Mesendoderm (in vitro differentiated cells): Measurements from ENCODE around the gene SH3GL3.
A peak's percentile ranks its signal among the peaks of the same experiment; 100 is the strongest.

ENCODE experiments used
- DNase-seq: peaks from one replicate; pipeline ENCODE4 v3.0.0; 2013
- H2AK5ac ChIP-seq: 2 replicates; pipeline ENCODE4 v1.6.1; 2013; ENCODE audit warnings: low read length, inconsistent platforms
- H2BK120ac ChIP-seq: 2 replicates; pipeline ENCODE4 v1.6.1; 2013; ENCODE audit warnings: low read depth, mild to moderate bottlenecking, low read length, moderate library complexity, mixed read lengths
- H2BK15ac ChIP-seq: replicated peaks from 2 replicates; pipeline ENCODE4 v1.6.1; 2013; ENCODE audit warnings: low read depth, mild to moderate bottlenecking, moderate library complexity
- H2BK5ac ChIP-seq: 2 replicates; pipeline ENCODE4 v1.6.1; 2013; ENCODE audit warnings: low read length, inconsistent platforms
- H3K18ac ChIP-seq: 2 replicates; pipeline ENCODE4 v1.6.1; 2013; ENCODE audit warnings: mild to moderate bottlenecking, low read length, mixed read lengths
- H3K23ac ChIP-seq: one replicate; pipeline ENCODE4 v1.6.1; 2013; ENCODE audit warnings: low read length
- H3K27ac ChIP-seq: 2 replicates; pipeline ENCODE4 v1.5.1; 2013; ENCODE audit warnings: low read depth, mild to moderate bottlenecking, inconsistent platforms, low read length, moderate library complexity
- H3K27me3 ChIP-seq: 2 replicates; pipeline ENCODE4 v1.6.1; 2013; ENCODE audit warnings: low read length, control low read depth, mild to moderate bottlenecking, inconsistent platforms; ENCODE audit not compliant: insufficient read depth, poor library complexity
- H3K36me3 ChIP-seq: 2 replicates; pipeline ENCODE4 v1.6.1; 2013; ENCODE audit warnings: low read length, inconsistent platforms; ENCODE audit not compliant: control insufficient read depth, insufficient read depth
- H3K4ac ChIP-seq: one replicate; pipeline ENCODE4 v1.6.1; 2013; ENCODE audit warnings: low read depth, mild to moderate bottlenecking, low read length, moderate library complexity
- H3K4me1 ChIP-seq: 2 replicates; pipeline ENCODE4 v1.6.1; 2013; ENCODE audit warnings: low read depth, low read length, inconsistent platforms; ENCODE audit not compliant: control insufficient read depth
- H3K4me2 ChIP-seq: 2 replicates; pipeline ENCODE4 v1.6.1; 2013; ENCODE audit warnings: low read length
- H3K4me3 ChIP-seq: 2 replicates; pipeline ENCODE4 v1.5.1; 2013; ENCODE audit warnings: mild to moderate bottlenecking, low read length
- H3K56ac ChIP-seq: one replicate; pipeline ENCODE4 v1.6.1; 2013; ENCODE audit warnings: low read length
- H3K79me1 ChIP-seq: 2 replicates; pipeline ENCODE4 v1.6.1; 2013; ENCODE audit warnings: low read length, inconsistent platforms
- H3K79me2 ChIP-seq: 2 replicates; pipeline ENCODE4 v1.6.1; 2013; ENCODE audit warnings: mild to moderate bottlenecking, low read length; ENCODE audit not compliant: control insufficient read depth, insufficient read depth
- H3K9ac ChIP-seq: 2 replicates; pipeline ENCODE4 v1.6.1; 2013; ENCODE audit warnings: low read length, inconsistent platforms
- H4K5ac ChIP-seq: one replicate; pipeline ENCODE4 v1.6.1; 2013; ENCODE audit warnings: low read length
- H4K8ac ChIP-seq: one replicate; pipeline ENCODE4 v1.6.1; 2013; ENCODE audit warnings: low read depth, mild to moderate bottlenecking, control low read depth, low read length, moderate library complexity
- WGBS: extraction: QIAGEN DNeasy Blood & Tissue Kit; methylation state at CpG from one replicate; pipeline ENCODE4 v1.1.7; 2013; ENCODE audit warnings: low lambda C conversion rate, missing lambda C conversion rate; ENCODE audit not compliant: insufficient coverage; ENCODE audit errors: extremely low coverage; 5-methylcytosine and 5-hydroxymethylcytosine counted together

SH3GL3 gene

DNA sequence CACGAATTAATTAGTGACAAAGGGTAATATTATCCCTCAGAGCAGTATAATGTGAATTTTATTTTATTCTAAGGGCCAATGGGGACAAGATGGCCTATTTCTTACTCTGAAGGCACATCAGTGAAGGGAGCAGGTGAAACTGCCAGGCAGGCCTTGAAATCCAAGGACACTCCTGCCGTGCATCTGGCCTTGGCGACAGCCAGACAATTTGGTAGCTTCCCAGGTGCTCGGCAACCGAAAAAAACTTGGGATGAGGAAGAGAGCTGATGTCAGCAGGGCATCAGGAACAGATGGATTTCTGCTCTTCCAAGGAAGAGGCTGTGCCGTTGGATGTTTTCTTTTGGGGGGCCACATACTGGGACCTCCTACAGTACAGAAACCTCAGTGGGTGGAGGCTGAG lies 123.6 kb downstream of the SH3GL3 start:
- Histone ChIP-seq H4K5ac (no peak overlapping the region), H3K23ac (no peak overlapping the region), H3K4me2 (no peak overlapping the region), H3K27ac (no peak overlapping the region), H3K9ac (no peak overlapping the region), H3K18ac (no peak overlapping the region), H3K4ac (no peak overlapping the region), H2BK15ac (no peak overlapping the region), H2AK5ac (no peak overlapping the region), H2BK5ac (no peak overlapping the region), H2BK120ac (no peak overlapping the region), H3K4me1 (peaks cover 2% of the 10 kb centered on the region), H3K36me3 (no peaks in the 10 kb centered on the region), H4K8ac (no peak overlapping the region), H3K79me1 (no peaks in the 10 kb centered on the region), H3K27me3 (no peaks in the 10 kb centered on the region), H3K4me3 (no peak overlapping the region), H3K79me2 (no peaks in the 10 kb centered on the region), H3K56ac (no peak overlapping the region)
- peak; percentile 26 for DNase-seq
- WGBS, result no CpG with 5 or more reads among the region's 6 CpGs

DNA sequence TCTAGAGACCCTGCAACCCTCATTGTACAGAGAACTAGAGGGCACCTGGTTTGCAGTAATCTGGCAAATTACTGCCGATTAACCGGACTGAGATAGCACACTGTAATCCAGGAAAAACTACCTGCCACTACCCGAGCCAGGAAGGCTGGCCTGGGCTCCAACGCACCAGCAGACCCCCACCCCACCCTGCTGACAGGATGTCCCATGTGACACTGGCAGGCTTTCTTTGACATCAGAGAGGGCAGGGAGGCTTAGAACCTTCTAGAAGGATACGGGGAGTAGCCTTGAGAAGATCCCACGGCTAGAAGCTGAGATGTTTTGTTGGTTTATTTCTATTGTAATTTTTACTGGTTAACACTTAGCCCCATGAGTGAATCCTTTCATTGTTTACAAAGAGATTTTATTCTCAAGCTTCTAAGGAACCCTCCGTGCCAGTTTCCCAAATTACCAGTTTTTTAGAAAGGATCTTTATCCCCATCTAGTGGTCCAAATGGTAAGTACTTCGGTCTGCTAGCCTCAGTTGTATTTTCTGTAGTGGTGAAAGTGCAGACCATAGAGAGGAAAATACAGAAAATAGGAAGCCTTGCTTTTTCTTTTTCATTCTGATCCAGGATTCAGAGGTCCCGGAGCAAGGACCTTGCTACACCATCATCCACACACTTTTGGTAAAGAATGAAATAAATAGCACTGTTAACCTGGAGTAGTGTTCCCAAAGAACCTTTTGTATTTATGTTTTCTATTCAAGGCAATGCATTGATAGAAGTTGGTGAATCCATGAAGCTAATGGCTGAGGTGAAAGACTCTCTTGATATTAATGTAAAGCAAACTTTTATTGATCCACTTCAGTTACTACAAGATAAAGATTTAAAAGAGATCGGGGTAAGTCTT lies 124.9 kb downstream of the SH3GL3 start:
- H3K4ac ChIP-seq, result no peak overlapping the region
- peaks cover 2% of the 10 kb centered on the region for H3K4me1 ChIP-seq
- H3K18ac ChIP-seq, result no peak overlapping the region
- no CpG with 5 or more reads among the region's 10 CpGs for WGBS
- H3K27me3 ChIP-seq, result no peaks in the 10 kb centered on the region
- no peaks in the 10 kb centered on the region for H3K79me1 ChIP-seq
- H3K27ac ChIP-seq, result no peak overlapping the region
- H3K56ac ChIP-seq, result no peak overlapping the region
- no peak overlapping the region for H3K4me3 ChIP-seq
- no peak overlapping the region for H3K9ac ChIP-seq
- no peak overlapping the region for H3K23ac ChIP-seq
- no peak overlapping the region for H4K8ac ChIP-seq
- H2BK120ac ChIP-seq, result no peak overlapping the region
- H4K5ac ChIP-seq, result no peak overlapping the region
- DNase-seq, result peak; percentile 63
- H3K79me2 ChIP-seq, result no peaks in the 10 kb centered on the region
- H3K4me2 ChIP-seq, result no peak overlapping the region
- H2BK15ac ChIP-seq, result no peak overlapping the region
- no peak overlapping the region for H2BK5ac ChIP-seq
- H2AK5ac ChIP-seq, result no peak overlapping the region
- no peaks in the 10 kb centered on the region for H3K36me3 ChIP-seq

GRCh38 chr15:83574345-83574744 lies 127.2 kb downstream of the SH3GL3 start:
- no peak overlapping the region for H3K23ac ChIP-seq
- no peaks in the 10 kb centered on the region for H3K79me1 ChIP-seq
- H2BK5ac ChIP-seq, result no peak overlapping the region
- no peak overlapping the region for H4K8ac ChIP-seq
- H2BK120ac ChIP-seq, result no peak overlapping the region
- H2AK5ac ChIP-seq, result no peak overlapping the region
- DNase-seq, result no peak
- no peak overlapping the region for H3K4me3 ChIP-seq
- no peak overlapping the region for H3K4ac ChIP-seq
- no peak overlapping the region for H3K27ac ChIP-seq
- WGBS, result no CpG with 5 or more reads among the region's 3 CpGs
- no peak overlapping the region for H2BK15ac ChIP-seq
- H3K9ac ChIP-seq, result no peak overlapping the region
- H3K18ac ChIP-seq, result no peak overlapping the region
- H3K27me3 ChIP-seq, result no peaks in the 10 kb centered on the region
- no peaks in the 10 kb centered on the region for H3K79me2 ChIP-seq
- no peaks in the 10 kb centered on the region for H3K36me3 ChIP-seq
- peaks cover 2% of the 10 kb centered on the region for H3K4me1 ChIP-seq
- H4K5ac ChIP-seq, result no peak overlapping the region
- no peak overlapping the region for H3K4me2 ChIP-seq
- H3K56ac ChIP-seq, result no peak overlapping the region

- H2BK120ac ChIP-seq, result no peak overlapping the region
- no peak overlapping the region for H4K5ac ChIP-seq
- no peak overlapping the region for H2BK5ac ChIP-seq
- H3K4me3 ChIP-seq, result no peak overlapping the region
- no peaks in the 10 kb centered on the region for H3K79me1 ChIP-seq
- H3K9ac ChIP-seq, result no peak overlapping the region
- no peaks in the 10 kb centered on the region for H3K36me3 ChIP-seq
- no peak for DNase-seq
- no peak overlapping the region for H3K56ac ChIP-seq
- no peaks in the 10 kb centered on the region for H3K79me2 ChIP-seq
- H4K8ac ChIP-seq, result no peak overlapping the region
- no peak overlapping the region for H2AK5ac ChIP-seq
- H3K27me3 ChIP-seq, result no peaks in the 10 kb centered on the region
- H3K4me1 ChIP-seq, result no peaks in the 10 kb centered on the region
- H3K23ac ChIP-seq, result no peak overlapping the region
- WGBS, result no CpG with 5 or more reads among the region's 8 CpGs
- H2BK15ac ChIP-seq, result no peak overlapping the region
- no peak overlapping the region for H3K4ac ChIP-seq
- H3K18ac ChIP-seq, result no peak overlapping the region
- no peak overlapping the region for H3K27ac ChIP-seq
- H3K4me2 ChIP-seq, result no peak overlapping the region
Observed at GRCh38 chr15:83578691-83579090, 131.6 kb downstream of the SH3GL3 start.

- WGBS, result no CpG with 5 or more reads among the region's 4 CpGs
- H4K8ac ChIP-seq, result no peak overlapping the region
Observed at GRCh38 chr15:83581381-83581780, 134.2 kb downstream of the SH3GL3 start.

GRCh38 chr15:83582381-83582780 lies 135.2 kb downstream of the SH3GL3 start:
- Histone ChIP-seq H4K5ac (no peak overlapping the region), H2BK15ac (no peak overlapping the region), H3K27ac (no peak overlapping the region), H2BK5ac (no peak overlapping the region), H3K56ac (no peak overlapping the region), H3K27me3 (no peaks in the 10 kb centered on the region), H3K36me3 (no peaks in the 10 kb centered on the region), H3K18ac (no peak overlapping the region), H3K4me1 (no peaks in the 10 kb centered on the region), H3K23ac (no peak overlapping the region), H3K4ac (no peak overlapping the region), H3K4me2 (no peak overlapping the region), H2AK5ac (no peak overlapping the region), H2BK120ac (no peak overlapping the region), H3K79me2 (no peaks in the 10 kb centered on the region), H4K8ac (no peak overlapping the region), H3K9ac (no peak overlapping the region), H3K79me1 (no peaks in the 10 kb centered on the region), H3K4me3 (no peak overlapping the region)
- DNase-seq, result no peak
- no CpG with 5 or more reads among the region's 4 CpGs for WGBS

More at GRCh38 chr15:83581381-83581780, 134.2 kb downstream of the SH3GL3 start:
- no peak overlapping the region for H2BK5ac ChIP-seq
- no peak overlapping the region for H3K4ac ChIP-seq
- H3K56ac ChIP-seq, result no peak overlapping the region
- no peak overlapping the region for H2AK5ac ChIP-seq
- H3K79me1 ChIP-seq, result no peaks in the 10 kb centered on the region
- DNase-seq, result no peak
- no peak overlapping the region for H2BK15ac ChIP-seq
- no peak overlapping the region for H3K23ac ChIP-seq
- no peak overlapping the region for H4K5ac ChIP-seq
- H3K4me2 ChIP-seq, result no peak overlapping the region
- H3K27me3 ChIP-seq, result no peaks in the 10 kb centered on the region
- no peaks in the 10 kb centered on the region for H3K79me2 ChIP-seq
- no peak overlapping the region for H3K9ac ChIP-seq
- no peak overlapping the region for H2BK120ac ChIP-seq
- H3K36me3 ChIP-seq, result no peaks in the 10 kb centered on the region
- no peak overlapping the region for H3K4me3 ChIP-seq
- no peak overlapping the region for H3K27ac ChIP-seq
- no peaks in the 10 kb centered on the region for H3K4me1 ChIP-seq
- no peak overlapping the region for H3K18ac ChIP-seq
